Parathyroid adenoma (tissue), 2 donors: Measurements from ENCODE around the gene LEKR1.

Experiments used
- H2AFZ ChIP-seq: fragments of 300-600 bp; sonication (generic); one replicate; pipeline ENCODE4 v1.7.0; 2017; ENCODE audit warnings: antibody characterized with exemption, mild to moderate bottlenecking
- H3K27ac ChIP-seq: fragments of 300-600 bp; sonication (generic); one replicate; pipeline ENCODE4 v1.7.0; 2017
- H3K27me3 ChIP-seq: fragments of 300-600 bp; sonication (generic); one replicate; pipeline ENCODE4 v1.7.0; 2017; ENCODE audit warnings: low read length; ENCODE audit not compliant: control insufficient read depth, insufficient read depth
- H3K36me3 ChIP-seq: fragments of 300-600 bp; sonication (generic); one replicate; pipeline ENCODE4 v1.7.0; 2017; ENCODE audit warnings: low read length; ENCODE audit not compliant: control insufficient read depth, insufficient read depth
- H3K4me1 ChIP-seq: fragments of 300-600 bp; sonication (generic); one replicate; pipeline ENCODE4 v1.7.0; 2017; ENCODE audit warnings: control low read depth
- H3K4me2 ChIP-seq: fragments of 300-600 bp; sonication (generic); one replicate; pipeline ENCODE4 v1.7.0; 2017; ENCODE audit warnings: low read length
- H3K4me3 ChIP-seq: fragments of 300-600 bp; sonication (generic); one replicate; pipeline ENCODE4 v1.7.0; 2017; ENCODE audit warnings: low read depth, low read length
- H3K79me2 ChIP-seq: fragments of 300-600 bp; sonication (generic); one replicate; pipeline ENCODE4 v1.7.0; 2017; ENCODE audit warnings: control low read depth
- H3K9ac ChIP-seq: fragments of 300-600 bp; sonication (generic); one replicate; pipeline ENCODE4 v1.7.0; 2017; ENCODE audit warnings: mild to moderate bottlenecking
- H3K9me3 ChIP-seq: fragments of 300-600 bp; sonication (generic); one replicate; pipeline ENCODE4 v1.7.0; 2017; ENCODE audit warnings: low read length; ENCODE audit not compliant: control insufficient read depth
- TF ChIP-seq, protein P1 (sequence below): fragments of 300-600 bp; sonication (generic); IDR thresholded peaks from one replicate; pipeline ENCODE4 v1.7.0; 2017; ENCODE audit warnings: antibody characterized with exemption, mild to moderate bottlenecking
- donor health status: primary hyperparathyroidism.

LEKR1 gene

DNA sequence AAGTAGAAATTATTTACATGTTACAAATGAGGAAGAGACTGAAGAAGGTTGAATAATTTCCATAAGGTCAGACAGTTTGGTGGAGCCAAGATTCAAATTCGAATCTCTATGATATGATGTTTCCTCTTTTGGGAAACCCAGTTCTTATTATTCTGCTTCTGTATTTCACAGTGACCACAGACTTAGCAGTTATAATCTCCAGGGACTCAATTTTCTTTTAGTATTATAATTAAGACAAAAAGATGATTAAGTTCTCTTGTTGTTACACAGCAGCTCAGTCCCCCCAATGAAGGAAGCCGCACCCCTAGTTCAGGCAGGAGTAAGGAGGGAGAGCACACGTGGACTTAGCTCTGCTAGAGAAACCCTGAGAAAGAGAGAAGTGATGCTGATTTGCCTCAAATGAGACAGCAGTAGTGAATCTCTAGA lies 203.2 kb downstream of the LEKR1 start:
- Histone ChIP-seq H3K4me1 (peaks cover 16% of the 10 kb centered on the region), H3K4me3 (no peak overlapping the region), H3K9me3 (no peaks in the 10 kb centered on the region), H3K79me2 (no peaks in the 10 kb centered on the region), H3K36me3 (no peaks in the 10 kb centered on the region), H3K4me2 (no peak overlapping the region), H2AFZ (peak overlapping the region; percentile 25), H3K27me3 (no peaks in the 10 kb centered on the region), H3K9ac (no peak overlapping the region), H3K27ac (no peak overlapping the region)
- TF ChIP-seq, protein P1, sequence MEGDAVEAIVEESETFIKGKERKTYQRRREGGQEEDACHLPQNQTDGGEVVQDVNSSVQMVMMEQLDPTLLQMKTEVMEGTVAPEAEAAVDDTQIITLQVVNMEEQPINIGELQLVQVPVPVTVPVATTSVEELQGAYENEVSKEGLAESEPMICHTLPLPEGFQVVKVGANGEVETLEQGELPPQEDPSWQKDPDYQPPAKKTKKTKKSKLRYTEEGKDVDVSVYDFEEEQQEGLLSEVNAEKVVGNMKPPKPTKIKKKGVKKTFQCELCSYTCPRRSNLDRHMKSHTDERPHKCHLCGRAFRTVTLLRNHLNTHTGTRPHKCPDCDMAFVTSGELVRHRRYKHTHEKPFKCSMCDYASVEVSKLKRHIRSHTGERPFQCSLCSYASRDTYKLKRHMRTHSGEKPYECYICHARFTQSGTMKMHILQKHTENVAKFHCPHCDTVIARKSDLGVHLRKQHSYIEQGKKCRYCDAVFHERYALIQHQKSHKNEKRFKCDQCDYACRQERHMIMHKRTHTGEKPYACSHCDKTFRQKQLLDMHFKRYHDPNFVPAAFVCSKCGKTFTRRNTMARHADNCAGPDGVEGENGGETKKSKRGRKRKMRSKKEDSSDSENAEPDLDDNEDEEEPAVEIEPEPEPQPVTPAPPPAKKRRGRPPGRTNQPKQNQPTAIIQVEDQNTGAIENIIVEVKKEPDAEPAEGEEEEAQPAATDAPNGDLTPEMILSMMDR = no peak

DNA sequence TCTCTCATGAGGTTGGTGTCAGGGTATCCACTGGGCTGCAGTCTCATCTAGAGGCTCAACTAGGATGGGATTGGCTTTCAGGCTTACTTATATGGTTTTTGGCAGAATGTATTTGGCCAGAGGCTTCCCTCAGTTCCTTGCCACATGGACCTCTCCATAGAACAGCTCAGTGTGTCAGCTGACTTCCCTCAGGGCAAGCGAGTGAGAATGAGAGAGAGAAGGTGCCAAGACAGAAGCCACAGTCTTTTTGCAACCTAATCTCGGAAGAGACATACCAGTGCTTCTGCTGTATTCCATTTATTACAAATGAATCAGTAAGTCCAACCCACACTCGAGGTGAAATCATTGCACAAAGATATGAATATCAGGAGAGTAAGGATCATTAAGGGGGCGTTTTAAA lies 204.6 kb downstream of the LEKR1 start:
- Histone ChIP-seq H3K4me1 (peaks cover 13% of the 10 kb centered on the region), H3K4me2 (no peak overlapping the region), H3K79me2 (no peaks in the 10 kb centered on the region), H3K9ac (no peak overlapping the region), H3K4me3 (no peak overlapping the region), H3K9me3 (no peaks in the 10 kb centered on the region), H3K36me3 (no peaks in the 10 kb centered on the region), H3K27me3 (no peaks in the 10 kb centered on the region), H3K27ac (no peak overlapping the region), H2AFZ (no peak overlapping the region)
- TF ChIP-seq, protein P1 = no peak

DNA sequence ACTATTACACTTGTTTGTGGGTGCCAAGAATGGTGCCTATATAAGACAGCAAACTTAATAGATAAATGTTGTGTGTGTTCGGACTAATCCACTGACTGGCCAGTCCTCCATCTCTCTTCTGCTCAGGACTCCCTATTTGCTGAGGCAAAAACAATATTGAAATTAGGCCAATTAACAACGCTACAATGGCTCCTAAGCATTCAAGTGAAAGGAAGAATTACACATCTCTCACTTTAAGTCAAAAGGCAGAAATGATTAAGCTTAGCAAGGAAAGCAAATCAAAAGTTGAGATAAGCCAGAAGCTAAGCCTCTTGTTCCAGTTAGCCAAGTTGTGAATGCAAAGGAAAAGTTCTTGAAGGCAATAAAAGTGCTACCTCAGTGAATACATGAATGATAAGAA lies 206.8 kb downstream of the LEKR1 start:
- Histone ChIP-seq H3K4me2 (no peak overlapping the region), H2AFZ (no peak overlapping the region), H3K4me1 (peaks cover 11% of the 10 kb centered on the region), H3K4me3 (no peak overlapping the region), H3K79me2 (no peaks in the 10 kb centered on the region), H3K9ac (no peak overlapping the region), H3K9me3 (no peaks in the 10 kb centered on the region), H3K36me3 (no peaks in the 10 kb centered on the region), H3K27ac (no peak overlapping the region), H3K27me3 (no peaks in the 10 kb centered on the region)
- TF ChIP-seq, protein P1 = no peak

DNA sequence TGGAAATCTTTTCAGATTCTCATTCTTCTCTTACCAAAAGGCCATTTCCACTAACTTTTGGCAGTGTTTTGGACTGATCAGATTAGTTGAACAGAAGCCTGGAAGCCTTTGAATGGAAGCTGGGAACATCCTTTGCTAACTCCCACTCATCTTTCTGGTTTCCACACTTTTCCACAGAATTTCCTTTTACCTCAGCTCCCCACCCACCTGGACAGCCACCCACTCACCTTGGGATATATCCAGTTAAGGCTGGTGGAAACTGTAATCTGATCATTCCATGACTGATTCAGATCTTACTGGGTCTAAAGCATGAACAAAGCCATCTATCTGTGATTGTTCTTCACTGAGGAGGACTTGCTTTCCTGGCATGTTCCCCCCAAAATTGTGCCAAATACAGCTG lies 214.3 kb downstream of the LEKR1 start:
- Histone ChIP-seq H3K27ac (peak overlapping the region; percentile 58), H3K9me3 (no peaks in the 10 kb centered on the region), H2AFZ (peak overlapping the region; percentile 55), H3K4me2 (no peak overlapping the region), H3K9ac (no peak overlapping the region), H3K36me3 (no peaks in the 10 kb centered on the region), H3K79me2 (no peaks in the 10 kb centered on the region), H3K4me1 (peaks cover 39% of the 10 kb centered on the region), H3K27me3 (no peaks in the 10 kb centered on the region), H3K4me3 (no peak overlapping the region)
- TF ChIP-seq, protein P1 = no peak

DNA sequence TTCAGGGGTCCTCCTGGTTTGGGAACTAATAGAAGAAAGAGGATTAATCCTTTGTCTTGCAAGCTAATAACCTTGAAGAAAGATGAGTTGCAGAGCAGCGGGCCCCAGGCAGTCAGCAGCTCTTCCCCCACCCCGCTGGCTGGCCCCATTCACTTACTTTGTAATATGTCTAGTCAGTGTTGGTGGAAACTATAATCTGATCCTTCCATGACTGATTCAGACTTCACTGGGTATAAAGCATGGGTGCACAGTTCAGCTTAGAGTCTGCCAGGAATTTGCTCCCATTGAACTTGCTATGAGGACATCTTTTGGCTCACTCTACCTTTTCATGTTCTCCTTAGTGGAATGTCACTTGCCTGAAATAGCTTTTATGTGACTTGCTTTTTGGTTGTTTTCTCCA lies 216.1 kb downstream of the LEKR1 start:
- Histone ChIP-seq H3K9me3 (no peaks in the 10 kb centered on the region), H3K4me1 (peaks cover 39% of the 10 kb centered on the region), H3K9ac (no peak overlapping the region), H3K27ac (no peak overlapping the region), H3K36me3 (no peaks in the 10 kb centered on the region), H3K27me3 (no peaks in the 10 kb centered on the region), H3K79me2 (no peaks in the 10 kb centered on the region), H3K4me2 (no peak overlapping the region), H3K4me3 (no peak overlapping the region), H2AFZ (no peak overlapping the region)
- TF ChIP-seq, protein P1 = no peak
